ENCODE data around the gene RARS1. TPM values are rescaled to one million over a fixed set of nuclear protein-coding genes. Genes with fewer than 3 reads are reported as not detected.

RARS1 gene
- total and polyA plus RNA-seq, 2 of the 8 experiments (the other 6 are each of a cell fraction or from before 2014, with no cell fraction given), result 30.2 to 108 TPM

DNA sequence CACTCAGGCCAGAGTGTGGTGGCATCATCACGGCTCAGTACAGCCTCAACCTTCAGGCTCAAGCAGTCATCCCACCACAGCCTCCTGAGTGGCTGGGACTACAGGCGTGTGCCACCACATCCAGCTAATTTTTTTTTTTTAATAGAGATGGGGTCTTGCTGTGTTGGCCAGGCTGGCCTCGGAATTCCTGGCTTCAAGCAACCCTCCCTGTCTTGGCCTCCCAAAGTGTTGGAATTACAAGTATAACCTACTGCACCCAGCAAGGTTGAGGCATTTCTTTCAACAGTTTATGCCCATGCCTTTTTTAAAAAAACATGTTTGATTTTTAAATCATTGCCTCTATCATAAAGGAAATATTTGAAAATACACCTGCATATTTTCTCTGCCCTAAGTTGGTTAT is 2.8 kb downstream of the RARS1 start:
- Histone ChIP-seq H3K9me3 (ENCODE audit: insufficient read depth in 2 of 2, low read depth in 1 of 2, low read length in 1 of 2) (no peaks in the 10 kb centered on the region), H2BK120ac (replicated peaks; ENCODE audit: low read depth, low read length) (no peak overlapping the region), H3K27me3 (replicated peaks in 1 of 4; ENCODE audit: control insufficient read depth in 3 of 4, extremely low read depth in 1 of 4, insufficient read depth in 3 of 4, low read length in 3 of 4) (no peaks in the 10 kb centered on the region), H2BK5ac (ENCODE audit: low read depth, low read length) (no peak overlapping the region), H3K4me3 (ENCODE audit: extremely low read depth in 1 of 4, insufficient read depth in 2 of 4, low read depth in 3 of 4, low read length in 4 of 4) (no peak overlapping the region), H3K23me2 (ENCODE audit: low read depth, low read length) (no peaks in the 10 kb centered on the region; the same call in 1 of the 2 replicates), H4K91ac (replicated peaks; ENCODE audit: insufficient read length, low read length) (no peak overlapping the region), H2AK5ac (ENCODE audit: low read depth, low read length) (no peak overlapping the region), H2BK20ac (ENCODE audit: low read length) (no peak overlapping the region), H3K4me1 (replicated peaks in 1 of 4; ENCODE audit: control insufficient read depth in 3 of 4, insufficient read depth in 4 of 4, low read length in 3 of 4) (peaks cover 0 to 4% (median 2%) of the 10 kb centered on the region in 4 experiments; a peak in 3 of 7 replicates), H3K36me3 (ENCODE audit: control insufficient read depth in 2 of 4, insufficient read depth in 4 of 4, low read length in 3 of 4) (peaks cover 14 to 58% (median 39%) of the 10 kb centered on the region in 4 experiments), H2BK12ac (ENCODE audit: low read depth, low read length) (no peak overlapping the region), H2BK15ac (ENCODE audit: low read length) (no peak overlapping the region), H3K27ac (ENCODE audit: low read depth, low read length) (no peak overlapping the region), H3K14ac (ENCODE audit: insufficient read length) (no peak overlapping the region), H2AFZ (ENCODE audit: low read length) (no peak overlapping the region), H3K79me2 (ENCODE audit: control insufficient read depth in 1 of 2, insufficient read depth in 2 of 2, low read length in 2 of 2) (peaks cover 0 to 14% of the 10 kb centered on the region in 2 experiments; a peak in 2 of 4 replicates), H4K20me1 (replicated peaks in 1 of 2; ENCODE audit: control insufficient read depth in 1 of 2, insufficient read depth in 2 of 2, low read length in 2 of 2) (peaks cover 0 to 2% of the 10 kb centered on the region in 2 experiments), H3K4me2 (ENCODE audit: insufficient read depth in 1 of 2, low read depth in 2 of 2, low read length in 2 of 2) (no peak overlapping the region), H3K56ac (replicated peaks; ENCODE audit: insufficient read length, low read depth, low read length) (no peak overlapping the region), H4K8ac (ENCODE audit: extremely low read depth, insufficient read depth, low read length) (no peak overlapping the region), H3K4ac (replicated peaks; ENCODE audit: insufficient read length, low read depth, low read length) (no peak overlapping the region), H3K18ac (ENCODE audit: extremely low read depth, low read length) (no peak overlapping the region), H3K79me1 (ENCODE audit: low read depth, low read length) (0 out of 2 replicates have a peak, but pooled peaks cover 2% of the 10 kb centered on the region), H3K9ac (replicated peaks in 1 of 4; ENCODE audit: extremely low read depth in 1 of 4, low read depth in 3 of 4, low read length in 3 of 4) (no peak overlapping the region), H3K23ac (ENCODE audit: insufficient read length) (no peak overlapping the region), H4K5ac (ENCODE audit: insufficient read length, low read depth, low read length) (no peak overlapping the region)
- 93% methylated on average over 3 of the region's 3 CpGs; no CpG with 5 or more reads in 1 of the 2 experiments for WGBS, 2 experiments (ENCODE audit: extremely low coverage in 1 of 2, insufficient coverage in 1 of 2, insufficient read length in 1 of 2, insufficient replicate concordance in 2 of 2, low coverage in 1 of 2, low lambda C conversion rate in 2 of 2, missing lambda C conversion rate in 1 of 2)
- FAIRE-seq (no peak), DNase-seq (ENCODE audit: low read depth in 1 of 2, low spot score in 2 of 2) (no peak)
- ChIA-PET CTCF (ENCODE audit: partially characterized antibody) (no interaction called here), POLR2A (ENCODE audit: partially characterized antibody) (interaction anchor here (1.4 kb wide), 1 partner anchor 18 kb away, joined by 3 read pairs; no protein-coding TSS in a partner anchor)
- no peak for TF ChIP-seq KDM1A (IDR thresholded peaks at IDR 0.05; ENCODE audit: borderline replicate concordance, low read length)
- TF ChIP-seq NANOG (IDR thresholded peaks at IDR 0.05; ENCODE audit: insufficient read depth, low read depth, low read length, poor library complexity, severe bottlenecking), result no peak
- no peak for TF ChIP-seq PHF8 (conservative IDR thresholded peaks at IDR 0.05; ENCODE audit: low read depth, low read length)
- no peak for TF ChIP-seq TBP (IDR thresholded peaks at IDR 0.05; ENCODE audit: low read depth, low read length)
- TF ChIP-seq RBBP5 (IDR thresholded peaks at IDR 0.05; ENCODE audit: borderline replicate concordance, low read depth, low read length), result no peak
- no peak for TF ChIP-seq TCF12 (IDR thresholded peaks at IDR 0.05; ENCODE audit: low read depth, low read length)
- no peak for TF ChIP-seq EP300 (IDR thresholded peaks at IDR 0.05; ENCODE audit: borderline replicate concordance in 1 of 2, low read depth in 2 of 2, low read length in 2 of 2)
- no peak for TF ChIP-seq TAF1 (IDR thresholded peaks at IDR 0.05; ENCODE audit: low read depth, low read length)
- no peak for TF ChIP-seq KDM5A (IDR thresholded peaks at IDR 0.05; ENCODE audit: low read length)
- TF ChIP-seq GABPA (IDR thresholded peaks at IDR 0.05; ENCODE audit: borderline replicate concordance, insufficient read depth, low read length), result no peak
- TF ChIP-seq CHD2 (IDR thresholded peaks at IDR 0.05; ENCODE audit: low read length), result no peak
- TF ChIP-seq NRF1 (IDR thresholded peaks at IDR 0.05; ENCODE audit: low read depth, low read length), result no peak
